ACC112 (cell line): ENCODE data around the gene NAPG.
"Not testable (repeated sequence)": the region's sequence is repeated elsewhere in the genome, so short reads cannot be mapped to it uniquely, and the experiment has no call there.

Source experiments
- H2AFZ ChIP-seq: fragments of 200-600 bp; sonication (generic); one replicate; pipeline ENCODE4 v1.6.0; 2017; ENCODE audit warnings: antibody characterized with exemption, low read length; ENCODE audit not compliant: unreplicated experiment
- H3K27ac ChIP-seq: fragments of 200-600 bp; sonication (generic); 2 replicates; pipeline ENCODE4 v1.5.1; 2014; ENCODE audit warnings: low read depth, mild to moderate bottlenecking, antibody characterized with exemption, low read length, moderate library complexity
- H3K27me3 ChIP-seq: fragments of 200-600 bp; sonication (generic); 2 replicates; pipeline ENCODE4 v1.6.1; 2014; ENCODE audit warnings: mild to moderate bottlenecking, antibody characterized with exemption, low read length, moderate library complexity, mixed read lengths; ENCODE audit not compliant: insufficient read depth
- H3K36me3 ChIP-seq: fragments of 200-600 bp; sonication (generic); 2 replicates; pipeline ENCODE4 v1.6.1; 2016; ENCODE audit warnings: mild to moderate bottlenecking, antibody characterized with exemption, low read length, moderate library complexity, mixed read lengths; ENCODE audit not compliant: insufficient read depth
- H3K4me1 ChIP-seq: fragments of 200-600 bp; sonication (generic); one replicate; pipeline ENCODE4 v1.6.1; 2016; ENCODE audit warnings: low read length, mixed read lengths; ENCODE audit not compliant: insufficient read depth, unreplicated experiment, control insufficient read depth
- H3K4me3 ChIP-seq: fragments of 200-600 bp; sonication (generic); 2 replicates; pipeline ENCODE4 v1.5.1; 2014; ENCODE audit warnings: mild to moderate bottlenecking, low read depth, low read length
- H3K79me2 ChIP-seq: fragments of 200-600 bp; sonication (generic); one replicate; pipeline ENCODE4 v1.6.0; 2016; ENCODE audit warnings: low read length; ENCODE audit not compliant: control insufficient read depth, unreplicated experiment, insufficient read depth

Gene NAPG

DNA sequence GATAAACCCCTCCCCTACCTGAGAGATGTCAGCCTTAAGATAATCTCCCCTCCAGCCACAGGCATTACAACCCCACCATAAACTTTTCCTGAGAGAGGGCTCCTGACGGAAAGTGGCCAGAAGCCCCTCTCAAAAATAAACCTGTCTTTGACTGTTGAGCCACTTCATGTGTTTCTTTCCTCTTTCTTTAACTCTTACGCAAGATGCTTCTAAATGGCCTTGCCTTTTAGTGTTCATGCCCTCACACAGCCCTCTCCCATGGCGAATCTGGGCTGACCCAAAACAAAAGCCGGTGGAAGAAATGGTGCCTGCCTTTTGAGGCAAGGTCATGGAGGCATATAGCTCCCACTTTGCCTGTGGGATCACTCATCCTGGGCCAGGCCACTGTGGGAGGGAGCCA lies 54.4 kb downstream of the NAPG start:
- no peak overlapping the region for H3K4me3 ChIP-seq
- H3K27me3 ChIP-seq = no peaks in the 10 kb centered on the region
- H3K27ac ChIP-seq = no peak overlapping the region
- no peaks in the 10 kb centered on the region for H3K4me1 ChIP-seq
- H3K36me3 ChIP-seq = no peaks in the 10 kb centered on the region
- H2AFZ ChIP-seq = no peak overlapping the region
- H3K79me2 ChIP-seq = no peaks in the 10 kb centered on the region

DNA sequence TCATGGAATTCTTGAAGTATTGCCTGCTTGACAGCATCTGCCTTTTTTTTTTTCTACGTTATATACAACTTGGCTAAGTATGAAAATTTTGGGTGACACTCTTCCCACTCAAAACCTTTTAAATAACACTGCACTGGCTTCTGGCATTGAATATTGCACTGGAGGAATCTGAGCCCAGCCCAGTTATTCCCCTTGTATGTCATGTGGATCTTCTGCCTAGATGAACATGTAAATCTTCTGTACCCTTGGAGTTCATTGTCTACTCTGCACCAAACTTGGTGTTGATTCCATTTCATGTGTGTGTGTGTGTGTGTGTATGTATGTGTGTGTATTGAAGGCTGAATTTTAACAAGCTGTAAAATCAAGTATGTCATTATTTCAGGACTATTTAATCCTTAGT lies 59.4 kb downstream of the NAPG start:
- H3K79me2 ChIP-seq = no peaks in the 10 kb centered on the region

DNA sequence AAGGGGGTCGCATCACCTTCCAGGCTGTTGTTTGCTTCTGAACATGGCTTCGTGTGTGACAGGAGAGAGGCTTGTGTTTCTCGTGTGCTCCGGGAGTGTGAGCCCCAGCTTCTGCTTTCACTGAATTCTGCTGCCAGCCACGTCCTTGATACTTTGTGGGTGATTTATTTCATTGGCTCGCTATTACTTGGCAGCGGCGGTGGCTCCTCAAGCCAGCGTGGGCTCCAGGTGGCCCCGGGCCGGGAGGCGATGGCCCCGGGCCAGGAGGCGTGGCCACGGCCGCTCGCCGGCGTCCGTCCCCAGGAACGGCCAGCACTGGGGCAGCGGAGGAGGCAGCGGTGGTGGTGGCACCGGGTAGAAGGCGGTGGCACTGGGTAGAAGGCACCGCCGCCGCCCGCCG lies 63.1 kb downstream of the NAPG start:
- no peak overlapping the region for H3K27ac ChIP-seq
- H3K4me3 ChIP-seq = no peak overlapping the region
- no peaks in the 10 kb centered on the region for H3K79me2 ChIP-seq
- no peaks in the 10 kb centered on the region for H3K4me1 ChIP-seq
- no peaks in the 10 kb centered on the region for H3K36me3 ChIP-seq
- H3K27me3 ChIP-seq = 0 out of 2 replicates have a peak, but pooled peaks cover 5% of the 10 kb centered on the region
- no peak overlapping the region for H2AFZ ChIP-seq

More for the DNA sequence above, 59.4 kb downstream of the NAPG start:
- Histone ChIP-seq H3K4me1 (no peaks in the 10 kb centered on the region), H3K36me3 (no peaks in the 10 kb centered on the region), H3K27ac (no peak overlapping the region), H3K27me3 (0 out of 2 replicates have a peak, but pooled peaks cover 5% of the 10 kb centered on the region), H3K4me3 (no peak overlapping the region), H2AFZ (no peak overlapping the region)

DNA sequence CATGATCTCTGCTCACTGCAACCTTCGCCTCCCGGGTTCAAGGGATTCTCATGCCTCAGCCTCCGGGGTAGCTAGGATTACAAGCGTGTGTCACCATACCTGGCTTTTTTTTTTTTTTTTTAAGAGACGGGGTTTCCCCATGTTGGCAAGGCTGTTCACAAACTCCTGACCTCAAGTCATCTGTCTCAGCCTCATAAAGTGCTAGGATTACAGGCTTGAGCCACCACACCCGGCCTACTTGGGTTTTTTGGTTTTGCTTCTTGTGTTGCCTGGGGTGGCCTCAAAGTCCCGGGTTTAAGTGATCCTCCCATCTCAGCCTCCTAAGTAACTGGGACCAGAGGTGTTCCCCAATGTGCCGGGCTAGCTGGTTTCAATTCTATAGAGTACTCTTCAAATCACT lies 64.6 kb downstream of the NAPG start:
- Histone ChIP-seq H3K27ac (no peak overlapping the region), H2AFZ (no peak overlapping the region), H3K27me3 (0 out of 2 replicates have a peak, but pooled peaks cover 5% of the 10 kb centered on the region), H3K79me2 (no peaks in the 10 kb centered on the region), H3K4me3 (no peak overlapping the region), H3K4me1 (no peaks in the 10 kb centered on the region), H3K36me3 (no peaks in the 10 kb centered on the region)

DNA sequence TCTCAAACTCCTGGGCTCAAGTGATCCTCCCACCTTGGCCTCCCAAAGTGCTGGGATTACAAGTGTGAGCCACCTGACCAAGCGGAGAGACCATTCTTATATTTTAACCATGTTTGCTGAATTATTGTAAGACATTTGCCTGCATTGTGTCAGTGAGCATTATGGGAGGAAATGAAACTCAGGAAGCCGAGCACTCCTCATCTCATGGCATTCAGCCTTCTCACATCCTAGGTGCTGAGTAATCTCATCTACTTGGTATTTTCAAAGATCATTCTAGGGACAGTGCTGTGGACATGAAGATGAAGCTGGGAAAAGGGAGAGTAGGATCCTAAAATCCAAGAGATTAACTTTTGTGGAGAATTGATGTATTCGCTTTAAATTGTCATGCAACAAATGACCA lies 66.1 kb downstream of the NAPG start:
- Histone ChIP-seq H3K27me3 (no peaks in the 10 kb centered on the region), H3K4me1 (no peaks in the 10 kb centered on the region), H3K36me3 (no peaks in the 10 kb centered on the region), H3K4me3 (no peak overlapping the region), H2AFZ (no peak overlapping the region), H3K79me2 (no peaks in the 10 kb centered on the region), H3K27ac (no peak overlapping the region)

GRCh38 chr18:10593366-10594022 lies 67.7 kb downstream of the NAPG start:
- not testable (repeated sequence) for H3K36me3 ChIP-seq, H3K4me3 ChIP-seq, H2AFZ ChIP-seq, H3K4me1 ChIP-seq, H3K79me2 ChIP-seq, H3K27ac ChIP-seq, H3K27me3 ChIP-seq

DNA sequence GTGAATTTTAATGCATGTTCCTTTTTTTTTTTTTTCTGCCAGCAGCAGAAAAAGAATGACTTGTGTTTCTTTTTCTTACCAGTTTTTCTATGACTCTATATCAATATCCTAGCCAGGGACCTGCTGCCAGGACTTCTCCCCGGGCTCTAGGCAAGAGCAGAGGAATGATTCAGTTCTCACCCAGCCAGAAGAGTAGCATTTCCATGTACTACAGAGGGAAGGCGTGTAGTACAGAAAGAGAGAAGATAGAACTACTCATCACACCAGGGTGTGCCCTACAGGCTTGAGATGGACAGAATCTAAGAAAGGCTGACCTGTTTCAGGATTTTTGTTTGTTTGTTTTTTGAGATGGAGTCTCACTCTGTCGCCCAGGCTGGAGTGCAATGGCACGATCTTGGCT lies 70.1 kb downstream of the NAPG start:
- not testable (repeated sequence) for H3K4me3 ChIP-seq, H2AFZ ChIP-seq, H3K79me2 ChIP-seq, H3K27ac ChIP-seq, H3K4me1 ChIP-seq, H3K36me3 ChIP-seq, H3K27me3 ChIP-seq

GRCh38 chr18:10597695-10598094 lies 71.9 kb downstream of the NAPG start:
- H3K4me3 ChIP-seq, H3K27ac ChIP-seq, H2AFZ ChIP-seq, H3K4me1 ChIP-seq, H3K27me3 ChIP-seq, H3K79me2 ChIP-seq, H3K36me3 ChIP-seq: not testable (repeated sequence)

DNA sequence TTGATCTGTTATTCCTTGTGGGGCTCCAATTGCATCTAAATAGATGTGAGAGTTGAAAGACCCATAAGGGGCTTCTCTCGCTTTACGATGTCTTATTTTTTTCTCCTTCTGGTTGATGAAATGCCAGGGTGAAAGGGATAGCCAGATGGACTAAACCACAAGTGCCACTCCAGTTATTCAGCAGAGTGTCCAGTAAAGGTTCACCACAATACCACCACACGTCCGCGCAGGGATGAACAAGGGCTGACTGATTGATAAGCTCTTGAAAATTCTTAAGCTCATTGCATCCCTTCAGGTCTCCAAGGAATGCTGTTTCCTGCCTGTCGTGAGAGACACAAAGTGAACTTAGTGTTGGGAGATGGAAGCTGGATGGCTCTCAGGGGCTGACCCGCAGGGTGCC lies 74.9 kb downstream of the NAPG start:
- not testable (repeated sequence) for H3K27ac ChIP-seq, H3K27me3 ChIP-seq, H3K79me2 ChIP-seq, H3K36me3 ChIP-seq, H3K4me3 ChIP-seq, H3K4me1 ChIP-seq, H2AFZ ChIP-seq
